Measurements from ENCODE around the gene TIMM23.

TIMM23 gene

DNA sequence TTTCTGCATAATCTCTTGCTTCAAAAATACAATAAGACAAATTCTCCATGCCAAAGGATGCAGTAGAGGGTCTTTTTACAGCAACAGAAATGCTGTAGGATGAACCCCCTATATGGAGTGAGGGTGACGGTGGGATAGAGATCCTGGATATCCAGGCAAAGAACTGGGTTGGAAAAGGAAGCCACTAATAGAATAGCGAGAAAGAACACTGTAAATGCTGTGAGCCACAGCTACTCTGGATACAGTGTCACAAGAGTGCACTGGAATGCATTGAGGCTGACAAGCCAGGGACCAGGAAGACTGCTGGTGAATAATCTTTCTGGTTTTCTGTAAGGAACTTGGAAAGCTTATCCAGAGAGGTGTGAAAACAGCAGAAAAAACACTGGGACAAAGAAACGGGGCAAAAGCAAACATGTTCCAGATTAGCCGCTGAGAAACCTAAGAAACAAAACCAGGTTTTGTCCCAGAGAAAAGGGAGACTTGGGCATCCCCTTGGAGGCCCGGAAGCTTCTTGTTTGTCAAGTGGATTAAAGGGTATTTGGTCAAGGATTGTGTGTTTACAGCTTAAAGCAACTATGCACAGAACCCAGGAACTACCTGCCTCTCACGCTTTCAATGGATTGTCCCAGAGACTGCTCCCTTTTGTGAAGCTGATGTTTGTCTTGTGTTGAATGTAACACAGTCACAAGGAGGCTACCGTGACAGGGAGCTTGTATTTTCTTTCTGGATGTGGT, 79.9 kb downstream of the TIMM23 start:
- DNase-seq (ENCODE audit: low read depth in 2 of 2): no peak

GRCh38 chr10:46052791-46053375, 80.6 kb downstream of the TIMM23 start:
- no peak for DNase-seq (ENCODE audit: low read depth in 2 of 2)
